ENCODE measurements around the gene MEP1A. TPM values are rescaled to one million over a fixed set of nuclear protein-coding genes. Genes with fewer than 3 reads are reported as not detected.

MEP1A gene
- total and polyA plus RNA-seq, 9 of the 15 experiments (the other 6 are each of a cell fraction or from before 2014, with no cell fraction given): not detected

DNA sequence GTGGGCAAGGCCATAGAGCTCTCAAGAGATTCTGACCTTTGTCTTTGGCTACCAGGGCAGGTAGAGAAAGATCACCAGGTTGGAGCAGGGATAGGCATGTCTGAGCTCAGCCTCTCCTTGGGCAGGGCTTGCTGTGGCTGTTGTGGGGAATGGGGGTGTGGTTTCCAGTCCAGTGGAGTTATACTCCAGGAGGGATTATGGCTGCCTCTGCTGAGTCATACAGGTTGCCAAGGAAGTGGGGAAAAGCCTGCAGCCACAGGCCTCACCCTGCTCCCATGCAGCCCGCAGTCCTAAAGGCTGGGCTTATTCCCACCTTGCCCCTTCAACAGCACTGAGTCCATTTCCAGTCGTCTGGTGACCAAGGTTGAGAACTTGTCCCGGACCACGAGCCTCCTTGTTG, 21.9 kb downstream of the MEP1A start:
- Histone ChIP-seq H3K4me3 (no peak overlapping the region), H3K9ac (ENCODE audit: insufficient read depth in 1 of 2, low read depth in 2 of 2, low read length in 2 of 2) (no peak overlapping the region), H2AFZ (ENCODE audit: low read depth, low read length) (no peak overlapping the region), H4K20me1 (replicated peaks; ENCODE audit: control insufficient read depth, insufficient read depth, low read length) (no peaks in the 10 kb centered on the region), H3K9me3 (replicated peaks; ENCODE audit: control insufficient read depth, insufficient read depth, low read depth, low read length) (no peaks in the 10 kb centered on the region), H3K4me2 (ENCODE audit: insufficient read depth, low read length) (no peak overlapping the region), H3K27me3 (ENCODE audit: control insufficient read depth in 2 of 2, insufficient read depth in 2 of 2, low read length in 2 of 2) (no peaks in the 10 kb centered on the region), H3K36me3 (ENCODE audit: control insufficient read depth, insufficient read depth, low read length) (no peaks in the 10 kb centered on the region), H3K79me2 (ENCODE audit: control insufficient read depth, insufficient read depth, low read length) (no peaks in the 10 kb centered on the region), H3K27ac (ENCODE audit: extremely low read depth, low read depth, low read length) (no peak overlapping the region), H3K4me1 (replicated peaks in 1 of 2; ENCODE audit: control insufficient read depth in 2 of 2, insufficient read depth in 2 of 2, low read length in 2 of 2) (no peaks in the 10 kb centered on the region), H3K9me1 (ENCODE audit: control insufficient read depth, insufficient read depth, low read length) (no peaks in the 10 kb centered on the region)
- ATAC-seq (no peak), DNase-seq (ENCODE audit: extremely low read depth in 1 of 4, low spot score in 3 of 4) (no peak), FAIRE-seq (no peak)
- no TSS peak for BruUV-seq (replicated peaks)
- in situ Hi-C loops (cut with MboI) (no loop called here), intact Hi-C loops (cut with micrococcal nuclease) (no loop called here)
- TF ChIP-seq ETV1 (tag; conservative IDR thresholded peaks at IDR 0.05; ENCODE audit: low read depth): no peak
- no peak for TF ChIP-seq RBM25 (IDR thresholded peaks at IDR 0.05; ENCODE audit: low read depth, low read length, severe bottlenecking)
- no peak for TF ChIP-seq MIER1 (IDR thresholded peaks at IDR 0.05; ENCODE audit: low read depth)
- no peak for TF ChIP-seq RB1 (IDR thresholded peaks at IDR 0.05; ENCODE audit: low read depth)
- no peak for TF ChIP-seq POLR2H (tag; IDR thresholded peaks at IDR 0.05; ENCODE audit: low read depth)
- no peak for TF ChIP-seq POLR2G (IDR thresholded peaks at IDR 0.05; ENCODE audit: low read depth, low read length)
- TF ChIP-seq GTF2A2 (tag; IDR thresholded peaks at IDR 0.05): no peak
- TF ChIP-seq, protein P1, sequence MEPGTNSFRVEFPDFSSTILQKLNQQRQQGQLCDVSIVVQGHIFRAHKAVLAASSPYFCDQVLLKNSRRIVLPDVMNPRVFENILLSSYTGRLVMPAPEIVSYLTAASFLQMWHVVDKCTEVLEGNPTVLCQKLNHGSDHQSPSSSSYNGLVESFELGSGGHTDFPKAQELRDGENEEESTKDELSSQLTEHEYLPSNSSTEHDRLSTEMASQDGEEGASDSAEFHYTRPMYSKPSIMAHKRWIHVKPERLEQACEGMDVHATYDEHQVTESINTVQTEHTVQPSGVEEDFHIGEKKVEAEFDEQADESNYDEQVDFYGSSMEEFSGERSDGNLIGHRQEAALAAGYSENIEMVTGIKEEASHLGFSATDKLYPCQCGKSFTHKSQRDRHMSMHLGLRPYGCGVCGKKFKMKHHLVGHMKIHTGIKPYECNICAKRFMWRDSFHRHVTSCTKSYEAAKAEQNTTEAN (CRISPR knock-in tag; IDR thresholded peaks at IDR 0.05): no peak
- TF ChIP-seq HMG20B (CRISPR knock-in tag; IDR thresholded peaks at IDR 0.05): no peak
- no peak for TF ChIP-seq RBM22 (IDR thresholded peaks at IDR 0.05; ENCODE audit: low read depth, low read length, poor library complexity, severe bottlenecking)
- TF ChIP-seq LARP7 (IDR thresholded peaks at IDR 0.05): no peak
- TF ChIP-seq, protein P2, sequence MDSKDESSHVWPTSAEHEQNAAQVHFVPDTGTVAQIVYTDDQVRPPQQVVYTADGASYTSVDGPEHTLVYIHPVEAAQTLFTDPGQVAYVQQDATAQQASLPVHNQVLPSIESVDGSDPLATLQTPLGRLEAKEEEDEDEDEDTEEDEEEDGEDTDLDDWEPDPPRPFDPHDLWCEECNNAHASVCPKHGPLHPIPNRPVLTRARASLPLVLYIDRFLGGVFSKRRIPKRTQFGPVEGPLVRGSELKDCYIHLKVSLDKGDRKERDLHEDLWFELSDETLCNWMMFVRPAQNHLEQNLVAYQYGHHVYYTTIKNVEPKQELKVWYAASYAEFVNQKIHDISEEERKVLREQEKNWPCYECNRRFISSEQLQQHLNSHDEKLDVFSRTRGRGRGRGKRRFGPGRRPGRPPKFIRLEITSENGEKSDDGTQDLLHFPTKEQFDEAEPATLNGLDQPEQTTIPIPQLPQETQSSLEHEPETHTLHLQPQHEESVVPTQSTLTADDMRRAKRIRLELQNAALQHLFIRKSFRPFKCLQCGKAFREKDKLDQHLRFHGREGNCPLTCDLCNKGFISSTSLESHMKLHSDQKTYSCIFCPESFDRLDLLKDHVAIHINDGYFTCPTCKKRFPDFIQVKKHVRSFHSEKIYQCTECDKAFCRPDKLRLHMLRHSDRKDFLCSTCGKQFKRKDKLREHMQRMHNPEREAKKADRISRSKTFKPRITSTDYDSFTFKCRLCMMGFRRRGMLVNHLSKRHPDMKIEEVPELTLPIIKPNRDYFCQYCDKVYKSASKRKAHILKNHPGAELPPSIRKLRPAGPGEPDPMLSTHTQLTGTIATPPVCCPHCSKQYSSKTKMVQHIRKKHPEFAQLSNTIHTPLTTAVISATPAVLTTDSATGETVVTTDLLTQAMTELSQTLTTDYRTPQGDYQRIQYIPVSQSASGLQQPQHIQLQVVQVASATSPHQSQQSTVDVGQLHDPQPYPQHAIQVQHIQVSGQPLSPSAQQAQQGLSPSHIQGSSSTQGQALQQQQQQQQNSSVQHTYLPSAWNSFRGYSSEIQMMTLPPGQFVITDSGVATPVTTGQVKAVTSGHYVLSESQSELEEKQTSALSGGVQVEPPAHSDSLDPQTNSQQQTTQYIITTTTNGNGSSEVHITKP (IDR thresholded peaks at IDR 0.05; ENCODE audit: partially characterized antibody): no peak
- WGBS (ENCODE audit: insufficient coverage, low coverage, missing lambda C conversion rate): 0% methylated on average over 4 of the region's 4 CpGs
- CTCF ChIA-PET (ENCODE audit: low intra/inter-chr PET ratio): no interaction called here
- POLR2A ChIA-PET: no interaction called here

Measured in K562 (cell line).